Mesodermal cell (in vitro differentiated cells): ENCODE measurements around the gene ZNF644.

Source experiments
- H3K27ac ChIP-seq: 2 replicates; pipeline ENCODE4 v1.7.0; 2013; ENCODE audit warnings: mild to moderate bottlenecking, low read depth, low read length, moderate library complexity; ENCODE audit not compliant: severe bottlenecking
- H3K36me3 ChIP-seq: 2 replicates; pipeline ENCODE4 v1.7.1; 2013; ENCODE audit warnings: mild to moderate bottlenecking, low read length, moderate library complexity; ENCODE audit not compliant: control insufficient read depth, insufficient read depth
- H3K4me1 ChIP-seq: one replicate; pipeline ENCODE4 v1.7.1; 2013; ENCODE audit warnings: mild to moderate bottlenecking, low read length; ENCODE audit not compliant: insufficient read depth, control insufficient read depth, poor library complexity, severe bottlenecking
- H3K4me3 ChIP-seq: 2 replicates; pipeline ENCODE4 v1.7.0; 2013; ENCODE audit warnings: low read length, control low read depth, mild to moderate bottlenecking; ENCODE audit not compliant: insufficient read depth, poor library complexity, severe bottlenecking; ENCODE audit errors: extremely low read depth
- H3K9me3 ChIP-seq: 2 replicates; pipeline ENCODE4 v1.7.1; 2013; ENCODE audit warnings: mild to moderate bottlenecking, low read length, moderate library complexity; ENCODE audit not compliant: control insufficient read depth
- WGBS, 2 experiments: methylation state at CpG; one replicate each; pipeline ENCODE4 v1.1.5; 2013; ENCODE audit warnings: missing lambda C conversion rate in 2 of 2; ENCODE audit not compliant: insufficient coverage in 2 of 2; 5-methylcytosine and 5-hydroxymethylcytosine counted together

The ZNF644 gene

DNA sequence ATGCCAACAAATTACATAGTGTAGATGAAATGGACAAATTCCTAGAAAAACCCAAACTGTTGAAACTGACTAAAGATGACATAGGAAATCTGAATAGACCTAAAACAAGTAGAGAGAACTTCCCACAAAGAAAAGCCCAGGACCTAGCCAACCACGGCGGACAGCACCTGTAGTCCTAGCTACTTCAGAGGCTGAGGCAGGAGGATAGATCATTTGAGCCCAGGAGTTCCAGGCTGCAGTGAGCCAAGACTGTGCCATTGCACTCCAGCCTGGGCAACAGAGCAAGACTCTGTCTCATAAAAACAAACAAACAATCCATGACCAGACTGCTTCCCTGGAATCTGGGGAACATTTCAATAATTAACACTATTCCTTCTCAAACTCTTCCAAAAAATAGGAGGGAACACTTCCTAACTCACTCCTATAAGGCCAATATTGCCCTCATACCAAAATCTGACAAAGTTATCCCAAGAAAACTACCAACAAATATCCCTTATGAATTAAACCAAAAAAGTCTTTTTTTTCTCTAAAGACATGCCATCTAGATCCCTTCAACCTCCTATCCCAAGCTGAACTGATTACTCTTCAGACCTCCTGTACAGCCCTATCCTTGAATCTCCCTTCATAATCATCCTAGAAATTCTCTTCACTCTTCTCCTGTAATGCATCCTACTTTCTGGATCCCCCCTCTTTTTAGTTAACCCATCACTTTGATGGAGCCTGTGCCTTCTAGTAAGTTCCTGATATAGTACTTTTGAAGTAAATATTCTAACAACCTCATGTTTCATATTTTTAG, 15.5 kb downstream of the ZNF644 start:
- 86 to 100% methylated on average over 2 of the region's 2 CpGs for WGBS, 2 experiments
- Histone ChIP-seq H3K4me3 (no peak overlapping the region), H3K4me1 (no peaks in the 10 kb centered on the region), H3K36me3 (peaks cover 10% of the 10 kb centered on the region), H3K9me3 (peaks cover 13% of the 10 kb centered on the region), H3K27ac (no peak overlapping the region)

DNA sequence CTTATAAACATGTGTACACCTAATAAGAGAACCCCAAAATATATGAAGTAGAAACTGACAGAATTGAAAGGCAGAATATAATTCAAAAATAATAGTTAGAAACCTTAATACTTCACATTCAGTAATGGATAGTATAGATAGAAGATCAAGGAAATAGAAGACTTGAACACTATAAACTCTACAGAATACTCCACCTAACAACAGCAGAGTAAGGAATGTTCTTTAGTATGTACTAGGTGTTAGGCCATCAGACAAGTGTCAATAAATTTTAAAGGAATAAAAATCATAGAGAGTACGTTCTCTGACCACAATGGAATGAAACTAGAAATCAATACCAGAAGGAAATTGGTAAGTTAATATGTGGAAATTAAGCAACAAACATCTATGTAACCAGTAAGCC, 16.6 kb downstream of the ZNF644 start:
- no peak overlapping the region for H3K27ac ChIP-seq
- H3K36me3 ChIP-seq = peaks cover 10% of the 10 kb centered on the region
- H3K4me1 ChIP-seq = no peaks in the 10 kb centered on the region
- peaks cover 13% of the 10 kb centered on the region for H3K9me3 ChIP-seq
- WGBS, 2 experiments = no CpG with 5 or more reads among the region's 1 CpG
- H3K4me3 ChIP-seq = no peak overlapping the region

DNA sequence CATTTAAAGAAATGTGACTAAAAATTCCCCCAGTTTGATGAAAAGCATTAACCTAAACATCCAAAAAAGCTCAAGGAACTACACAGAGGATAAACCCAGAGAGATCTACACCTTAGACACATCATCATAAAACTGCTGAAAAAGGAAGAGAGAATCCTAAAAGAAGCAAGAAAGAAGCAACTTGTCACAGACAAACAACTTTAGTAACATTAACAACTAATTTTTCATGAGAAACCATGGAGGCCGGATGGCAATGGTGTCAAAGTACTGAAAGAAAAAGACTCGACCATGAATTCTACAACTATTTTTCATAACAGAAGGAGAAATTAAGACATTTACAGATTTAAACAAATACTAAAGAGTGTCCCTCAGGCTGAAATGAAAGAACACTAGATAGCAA, 17.7 kb downstream of the ZNF644 start:
- Histone ChIP-seq H3K36me3 (peaks cover 10% of the 10 kb centered on the region), H3K27ac (no peak overlapping the region), H3K9me3 (peaks cover 13% of the 10 kb centered on the region), H3K4me1 (no peaks in the 10 kb centered on the region), H3K4me3 (no peak overlapping the region)
- no CpG with 5 or more reads among the region's 2 CpGs for WGBS, 2 experiments

DNA sequence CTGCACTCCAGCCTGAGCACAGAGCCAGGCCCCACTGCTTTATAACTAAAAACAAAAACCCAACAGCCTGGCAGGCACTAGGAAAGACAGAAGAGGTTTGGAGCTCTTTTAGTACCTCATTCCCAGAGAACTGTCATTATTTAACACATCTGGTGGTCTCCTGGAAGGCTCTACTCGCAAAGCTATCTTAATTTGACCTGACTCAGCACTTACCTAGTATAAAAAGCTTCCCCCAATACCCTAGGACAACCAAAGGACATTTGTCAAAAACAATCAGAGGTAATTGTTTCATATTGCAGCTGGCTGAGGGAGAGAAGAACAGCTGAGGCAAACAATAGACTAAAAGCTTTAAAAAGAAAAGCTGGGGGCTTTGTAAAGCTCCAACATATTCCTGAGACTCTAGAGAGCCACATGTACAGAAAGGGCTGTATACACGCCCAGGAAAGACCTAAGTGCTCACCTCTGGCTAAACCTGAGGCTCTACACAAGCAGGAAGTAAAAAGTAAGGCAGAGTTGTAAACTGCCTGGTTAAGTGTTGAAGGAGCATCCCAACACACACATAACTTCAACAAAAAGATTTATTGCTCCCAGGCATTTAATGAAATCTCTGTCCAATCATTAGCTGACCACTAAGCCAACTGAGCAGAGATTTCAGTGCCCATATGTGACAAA, 25.0 kb downstream of the ZNF644 start:
- H3K9me3 ChIP-seq = peaks cover 18% of the 10 kb centered on the region
- no peak overlapping the region for H3K4me3 ChIP-seq
- H3K36me3 ChIP-seq = peaks cover 37% of the 10 kb centered on the region
- no peak overlapping the region for H3K27ac ChIP-seq
- WGBS, 2 experiments = 92 to 100% methylated on average over 1 of the region's 2 CpGs
- H3K4me1 ChIP-seq = no peaks in the 10 kb centered on the region

DNA sequence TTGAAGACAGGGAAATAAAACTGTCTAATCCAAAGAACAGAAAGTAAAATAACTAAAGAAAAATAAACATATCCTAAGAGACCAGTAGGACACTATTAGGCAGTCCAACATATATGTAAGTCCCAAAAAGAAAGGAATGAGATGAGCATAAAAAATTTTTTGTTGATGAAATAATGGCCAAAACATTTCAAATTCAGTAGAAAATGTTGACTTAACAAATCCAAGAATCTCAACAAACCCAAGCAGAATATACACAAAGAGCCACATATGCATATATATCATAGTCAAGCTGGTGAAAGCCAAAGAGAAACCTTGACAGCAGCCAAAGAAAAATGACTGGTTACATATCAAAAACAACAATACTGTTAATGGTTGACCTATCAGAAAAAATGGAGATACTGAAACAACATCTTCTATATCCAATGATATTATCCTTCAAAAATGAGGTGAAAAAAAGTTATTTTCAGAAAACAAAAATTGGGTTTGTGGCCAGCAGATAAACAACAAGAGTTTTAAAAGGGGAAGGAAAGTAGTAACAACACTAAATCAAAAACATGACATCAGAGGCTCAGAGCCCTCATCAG, 26.4 kb downstream of the ZNF644 start:
- no peaks in the 10 kb centered on the region for H3K4me1 ChIP-seq
- H3K4me3 ChIP-seq = no peak overlapping the region
- no peak overlapping the region for H3K27ac ChIP-seq
- peaks cover 17% of the 10 kb centered on the region for H3K9me3 ChIP-seq
- H3K36me3 ChIP-seq = peaks cover 50% of the 10 kb centered on the region

DNA sequence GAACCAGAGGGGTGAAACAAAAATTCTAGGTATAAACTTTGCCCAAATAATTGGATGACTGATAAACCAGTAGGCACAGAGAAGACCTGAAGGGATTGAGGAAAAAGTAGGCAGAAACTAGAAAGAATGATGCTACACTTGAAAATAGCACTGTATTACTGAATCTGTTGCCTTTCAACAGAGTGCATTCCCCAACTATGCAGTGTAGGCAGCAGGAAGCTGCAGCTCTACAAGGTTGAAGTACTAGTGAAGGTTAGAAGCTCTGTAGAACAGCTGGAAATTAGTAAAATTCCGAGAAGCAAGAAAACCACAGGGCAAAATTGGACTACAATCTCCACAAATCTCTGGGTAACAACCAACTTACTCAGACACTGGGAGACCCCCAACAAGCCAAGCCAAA, 27.4 kb downstream of the ZNF644 start:
- Histone ChIP-seq H3K9me3 (peaks cover 21% of the 10 kb centered on the region), H3K36me3 (peaks cover 59% of the 10 kb centered on the region), H3K4me3 (no peak overlapping the region), H3K27ac (no peak overlapping the region), H3K4me1 (no peaks in the 10 kb centered on the region)
- no CpG with 5 or more reads among the region's 1 CpG for WGBS, 2 experiments

DNA sequence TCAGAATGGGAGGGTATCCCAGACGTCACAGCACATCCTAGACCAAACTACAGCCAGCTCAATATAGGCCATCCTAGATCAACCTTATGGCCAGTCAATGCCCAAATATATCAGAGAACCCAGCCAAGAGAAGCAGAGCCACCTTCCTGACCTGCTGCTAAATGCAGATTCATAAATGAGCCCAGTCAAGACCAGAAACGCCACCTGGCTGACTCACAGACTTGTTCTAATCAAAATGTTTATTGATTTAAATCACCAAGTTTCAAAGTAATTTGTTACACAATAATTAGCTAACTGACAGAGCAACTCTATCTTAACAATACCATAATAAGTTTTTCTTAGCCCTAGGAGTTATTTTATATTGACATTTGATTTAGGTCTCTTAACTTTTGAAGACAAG, 28.6 kb downstream of the ZNF644 start:
- H3K9me3 ChIP-seq = peaks cover 31% of the 10 kb centered on the region
- H3K27ac ChIP-seq = no peak overlapping the region
- 83 to 90% methylated on average over 1 to 2 of the region's 2 CpGs for WGBS, 2 experiments
- H3K4me1 ChIP-seq = no peaks in the 10 kb centered on the region
- H3K4me3 ChIP-seq = no peak overlapping the region
- H3K36me3 ChIP-seq = peaks cover 71% of the 10 kb centered on the region

DNA sequence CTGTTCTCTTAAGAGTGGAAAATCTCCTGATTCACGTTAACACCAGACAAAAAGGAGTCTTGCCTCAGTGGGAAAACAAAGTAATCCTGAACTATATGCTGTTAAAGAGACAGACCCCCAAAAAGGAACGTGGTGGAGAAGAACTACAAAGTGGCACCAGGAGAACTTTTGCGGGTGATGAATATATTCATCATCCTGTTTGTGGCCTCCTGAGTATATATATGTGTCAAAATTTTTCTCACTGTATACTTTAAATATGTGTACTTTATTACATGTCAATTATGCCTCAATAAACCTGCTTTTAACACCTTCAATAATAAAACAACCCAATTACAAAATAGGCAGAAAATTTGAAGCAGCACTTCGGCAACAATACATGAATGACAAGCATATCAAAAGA, 31.1 kb downstream of the ZNF644 start:
- Histone ChIP-seq H3K27ac (no peak overlapping the region), H3K4me3 (no peak overlapping the region), H3K9me3 (peaks cover 21% of the 10 kb centered on the region), H3K36me3 (peaks cover 55% of the 10 kb centered on the region), H3K4me1 (no peaks in the 10 kb centered on the region)
- 90 to 100% methylated on average over 1 to 2 of the region's 4 CpGs for WGBS, 2 experiments

DNA sequence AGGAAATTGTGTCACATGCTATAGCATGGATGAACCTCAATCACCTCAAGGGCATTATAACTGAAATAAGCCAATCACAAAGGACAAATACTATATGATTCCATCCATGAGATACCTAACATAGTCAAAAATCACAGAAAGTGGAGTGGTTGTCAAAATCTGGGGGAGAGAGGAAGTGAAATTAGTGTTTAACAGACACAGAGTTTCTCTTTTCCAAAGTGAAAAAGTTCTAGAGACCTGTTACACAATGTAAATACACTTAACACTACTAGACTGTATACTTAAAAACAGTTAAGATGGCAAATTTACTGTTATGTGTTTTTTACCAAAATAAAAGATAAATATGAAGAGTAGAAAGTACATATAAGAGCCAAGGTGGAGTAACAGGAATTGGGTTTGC, 31.8 kb downstream of the ZNF644 start:
- peaks cover 55% of the 10 kb centered on the region for H3K36me3 ChIP-seq
- H3K27ac ChIP-seq = no peak overlapping the region
- peaks cover 21% of the 10 kb centered on the region for H3K9me3 ChIP-seq
- no peaks in the 10 kb centered on the region for H3K4me1 ChIP-seq
- H3K4me3 ChIP-seq = no peak overlapping the region

DNA sequence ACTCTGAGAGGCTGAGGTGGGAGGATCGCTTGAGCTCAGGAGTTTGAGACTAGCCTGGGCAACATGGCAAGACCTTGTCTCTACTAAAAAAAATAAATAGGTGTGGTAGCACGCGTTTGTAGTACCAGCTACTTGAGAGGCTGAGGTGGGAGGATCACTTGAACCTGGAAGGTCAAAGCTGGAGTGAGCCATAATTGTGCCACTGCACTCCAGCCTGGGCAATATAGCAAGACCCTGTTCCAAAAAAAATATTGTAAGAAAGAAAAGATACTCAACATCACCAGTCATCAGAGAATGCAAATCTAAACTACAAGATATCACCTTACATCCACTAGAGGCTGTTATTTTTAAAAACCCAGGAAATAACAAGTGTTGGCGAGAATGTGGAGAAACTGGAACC, 32.5 kb downstream of the ZNF644 start:
- WGBS, 2 experiments = 80 to 100% methylated on average over 1 to 2 of the region's 4 CpGs
- H3K4me1 ChIP-seq = no peaks in the 10 kb centered on the region
- H3K4me3 ChIP-seq = no peak overlapping the region
- peaks cover 58% of the 10 kb centered on the region for H3K36me3 ChIP-seq
- no peak overlapping the region for H3K27ac ChIP-seq
- H3K9me3 ChIP-seq = peaks cover 21% of the 10 kb centered on the region

DNA sequence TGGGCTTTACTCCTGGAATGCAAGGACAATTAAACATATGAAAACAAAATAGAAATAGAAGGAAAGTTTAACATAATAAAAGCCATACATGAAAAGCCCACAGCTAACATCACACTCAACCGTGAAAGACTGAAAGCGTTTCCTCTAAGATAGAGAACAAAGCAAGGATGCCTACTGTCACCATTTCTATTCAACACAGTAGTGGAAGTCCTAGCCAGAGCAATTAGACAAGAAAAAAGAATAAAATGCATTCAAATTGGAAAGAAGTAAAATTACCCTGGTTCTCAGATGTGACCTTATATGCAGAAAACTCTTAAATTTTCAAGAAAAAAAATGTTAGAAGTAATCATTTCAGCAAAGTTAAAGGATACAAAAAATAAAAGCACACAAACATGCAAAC, 34.0 kb downstream of the ZNF644 start:
- no CpG with 5 or more reads among the region's 2 CpGs for WGBS, 2 experiments
- Histone ChIP-seq H3K27ac (no peak overlapping the region), H3K4me1 (no peaks in the 10 kb centered on the region), H3K36me3 (peaks cover 47% of the 10 kb centered on the region), H3K9me3 (peaks cover 21% of the 10 kb centered on the region), H3K4me3 (no peak overlapping the region)
